RWPE2 (cell line): ENCODE results near the gene PIP5KL1.

Experiments
- ATAC-seq: fragments of 200-7000 bp; cut with Tn5 transposase; 3 replicates; pipeline ENCODE4 v1.9.1; 2021; ENCODE audit warnings: low read depth
- DNase-seq: peaks from one replicate; pipeline ENCODE4 v3.0.0-alpha.2; 2020; ENCODE audit warnings: low spot score
- H3K27ac ChIP-seq: fragments of 450-650 bp; 2 replicates; pipeline ENCODE4 v1.5.1; 2017; ENCODE audit warnings: mild to moderate bottlenecking; ENCODE audit not compliant: poor library complexity, severe bottlenecking
- H3K27me3 ChIP-seq: fragments of 250-450 bp; sonication (Bioruptor Pico); 2 replicates; pipeline ENCODE4 v1.5.1; 2021; ENCODE audit warnings: mild to moderate bottlenecking, moderate library complexity; ENCODE audit not compliant: insufficient read depth, poor library complexity, severe bottlenecking
- H3K36me3 ChIP-seq: fragments of 250-450 bp; sonication (Bioruptor Pico); 2 replicates; pipeline ENCODE4 v1.5.1; 2020; ENCODE audit warnings: low read depth, mild to moderate bottlenecking, moderate library complexity
- H3K4me1 ChIP-seq: fragments of 250-450 bp; sonication (Bioruptor Pico); 2 replicates; pipeline ENCODE4 v1.5.1; 2021; ENCODE audit warnings: mild to moderate bottlenecking, moderate library complexity; ENCODE audit not compliant: insufficient read depth, poor library complexity, severe bottlenecking
- H3K4me3 ChIP-seq: fragments of 250-450 bp; sonication (Bioruptor Pico); 2 replicates; pipeline ENCODE4 v1.5.1; 2021; ENCODE audit warnings: mild to moderate bottlenecking, moderate library complexity; ENCODE audit not compliant: severe bottlenecking
- H3K9me3 ChIP-seq: fragments of 250-450 bp; sonication (Bioruptor Pico); 2 replicates; pipeline ENCODE4 v1.5.1; 2021; ENCODE audit warnings: mild to moderate bottlenecking, moderate library complexity; ENCODE audit not compliant: severe bottlenecking
- TF ChIP-seq, protein P1 (sequence below): fragments of 450-650 bp; IDR thresholded peaks from one replicate; pipeline ENCODE4 v1.5.1; 2017; ENCODE audit warnings: mild to moderate bottlenecking, moderate library complexity; ENCODE audit not compliant: poor library complexity, severe bottlenecking

The PIP5KL1 gene

DNA sequence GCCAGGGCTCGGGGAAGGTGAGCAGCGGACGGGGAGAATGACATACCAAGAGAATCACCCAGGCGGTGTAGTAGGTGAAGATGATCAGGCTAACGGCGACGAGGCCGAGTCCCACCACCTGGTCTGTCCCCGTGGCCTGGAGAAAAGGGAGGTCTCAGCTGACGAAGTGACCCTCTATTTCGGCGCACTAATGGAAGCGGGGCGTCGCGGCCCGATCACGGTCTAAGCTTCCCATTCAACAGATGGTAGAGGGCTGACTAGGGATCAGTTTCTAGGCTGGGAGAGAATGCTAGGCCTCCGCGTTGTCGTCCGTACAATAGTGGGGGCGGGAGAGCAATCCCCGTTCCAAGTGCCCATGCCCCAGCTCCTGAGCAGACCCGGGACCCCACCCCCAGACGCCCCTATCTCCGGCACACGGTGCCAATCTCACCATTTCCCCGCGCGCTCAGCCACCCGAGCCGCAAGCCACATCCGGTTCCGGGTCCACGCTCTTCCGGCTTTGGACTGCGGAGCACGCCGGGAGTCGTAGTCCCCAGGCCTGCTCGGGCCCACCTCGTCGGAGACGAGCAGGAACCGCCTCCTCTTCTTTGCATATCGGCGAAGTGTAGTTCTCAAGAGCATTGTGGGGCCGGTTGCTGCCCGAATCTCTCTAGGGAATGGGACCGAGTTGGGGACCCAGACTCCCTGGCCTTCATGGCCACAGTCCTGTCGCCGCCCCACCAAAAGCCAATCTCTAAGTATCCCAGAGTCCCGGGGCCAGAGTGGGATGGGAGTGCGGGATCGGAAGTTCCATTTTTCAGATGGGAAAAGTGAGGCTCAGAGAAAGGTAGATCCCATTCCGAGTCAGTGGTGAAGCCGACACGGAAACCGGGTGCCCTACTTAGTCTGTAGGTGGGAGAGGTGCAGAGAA lies 7.1 kb upstream of the PIP5KL1 start, which contains the start of gene DPM2:
DPM2 (minus strand) TSS at position 467 of the 910 bp plus-strand sequence; CDS start at position 433, 34 bp downstream.
- Histone ChIP-seq H3K4me1 (peaks cover 6% of the 10 kb centered on the region), H3K27me3 (no peaks in the 10 kb centered on the region), H3K27ac (peak within 1 kb of the TSS; percentile 22), H3K36me3 (no peaks in the 10 kb centered on the region), H3K9me3 (no peaks in the 10 kb centered on the region), H3K4me3 (peak within 1 kb of the TSS; percentile 62)
- DNase-seq = no peak
- TF ChIP-seq, protein P1, sequence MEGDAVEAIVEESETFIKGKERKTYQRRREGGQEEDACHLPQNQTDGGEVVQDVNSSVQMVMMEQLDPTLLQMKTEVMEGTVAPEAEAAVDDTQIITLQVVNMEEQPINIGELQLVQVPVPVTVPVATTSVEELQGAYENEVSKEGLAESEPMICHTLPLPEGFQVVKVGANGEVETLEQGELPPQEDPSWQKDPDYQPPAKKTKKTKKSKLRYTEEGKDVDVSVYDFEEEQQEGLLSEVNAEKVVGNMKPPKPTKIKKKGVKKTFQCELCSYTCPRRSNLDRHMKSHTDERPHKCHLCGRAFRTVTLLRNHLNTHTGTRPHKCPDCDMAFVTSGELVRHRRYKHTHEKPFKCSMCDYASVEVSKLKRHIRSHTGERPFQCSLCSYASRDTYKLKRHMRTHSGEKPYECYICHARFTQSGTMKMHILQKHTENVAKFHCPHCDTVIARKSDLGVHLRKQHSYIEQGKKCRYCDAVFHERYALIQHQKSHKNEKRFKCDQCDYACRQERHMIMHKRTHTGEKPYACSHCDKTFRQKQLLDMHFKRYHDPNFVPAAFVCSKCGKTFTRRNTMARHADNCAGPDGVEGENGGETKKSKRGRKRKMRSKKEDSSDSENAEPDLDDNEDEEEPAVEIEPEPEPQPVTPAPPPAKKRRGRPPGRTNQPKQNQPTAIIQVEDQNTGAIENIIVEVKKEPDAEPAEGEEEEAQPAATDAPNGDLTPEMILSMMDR = no peak
- ATAC-seq = peak; percentile 92

DNA sequence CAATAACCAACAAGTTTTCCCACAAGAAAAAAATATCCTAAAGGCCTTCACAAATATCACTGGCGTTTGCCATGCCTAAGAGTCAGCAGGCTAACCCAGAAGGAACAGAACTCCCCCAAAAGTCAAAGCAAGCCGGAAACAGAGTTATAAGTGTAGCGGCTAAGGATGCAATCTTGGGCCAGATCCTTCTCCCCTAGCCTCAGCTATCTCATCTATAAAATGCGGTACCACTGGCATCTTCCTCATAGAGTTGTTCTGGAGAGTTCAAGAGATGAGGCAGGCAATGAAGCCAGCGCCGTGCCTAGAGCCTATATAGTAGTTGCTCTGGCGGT lies 6.4 kb upstream of the PIP5KL1 start:
- no peaks in the 10 kb centered on the region for H3K9me3 ChIP-seq
- H3K27ac ChIP-seq = peak overlapping the region; percentile 22
- peak overlapping the region; percentile 62 for H3K4me3 ChIP-seq
- no peaks in the 10 kb centered on the region for H3K36me3 ChIP-seq
- DNase-seq (no peak), ATAC-seq (no peak; the same call in 2 of the 3 replicates)
- H3K27me3 ChIP-seq = no peaks in the 10 kb centered on the region
- H3K4me1 ChIP-seq = peaks cover 6% of the 10 kb centered on the region
- TF ChIP-seq, protein P1 = no peak

DNA sequence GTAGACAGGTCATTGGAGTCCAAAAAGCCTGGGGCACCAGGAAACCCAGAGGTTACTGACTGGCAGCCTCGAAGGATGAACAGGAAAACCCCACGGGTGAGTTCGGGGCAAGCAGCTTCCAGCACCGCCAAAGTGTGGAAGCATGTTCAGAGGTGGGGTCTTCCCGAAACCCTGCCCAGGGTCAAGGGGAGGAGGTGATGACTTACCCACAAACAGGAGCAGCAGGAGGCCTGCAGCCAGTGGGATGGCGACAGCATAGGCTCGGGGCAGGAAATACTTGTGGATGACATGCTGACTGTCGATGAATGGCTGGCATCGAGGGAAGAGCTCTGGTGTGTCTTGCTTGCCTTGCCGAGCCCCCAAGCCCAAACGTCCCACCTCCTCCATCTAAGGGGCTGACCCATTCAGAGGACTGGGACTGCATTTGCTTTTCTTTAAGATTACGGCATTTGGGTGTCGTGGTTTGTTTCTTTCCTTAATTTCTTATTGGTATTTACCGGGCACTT lies 5.8 kb upstream of the PIP5KL1 start:
- peaks cover 8% of the 10 kb centered on the region for H3K4me1 ChIP-seq
- H3K27me3 ChIP-seq = no peaks in the 10 kb centered on the region
- H3K4me3 ChIP-seq = peak overlapping the region; percentile 62
- no peaks in the 10 kb centered on the region for H3K36me3 ChIP-seq
- no peak for DNase-seq
- no peaks in the 10 kb centered on the region for H3K9me3 ChIP-seq
- H3K27ac ChIP-seq = no peak overlapping the region
- ATAC-seq = no peak
- TF ChIP-seq, protein P1 = no peak

DNA sequence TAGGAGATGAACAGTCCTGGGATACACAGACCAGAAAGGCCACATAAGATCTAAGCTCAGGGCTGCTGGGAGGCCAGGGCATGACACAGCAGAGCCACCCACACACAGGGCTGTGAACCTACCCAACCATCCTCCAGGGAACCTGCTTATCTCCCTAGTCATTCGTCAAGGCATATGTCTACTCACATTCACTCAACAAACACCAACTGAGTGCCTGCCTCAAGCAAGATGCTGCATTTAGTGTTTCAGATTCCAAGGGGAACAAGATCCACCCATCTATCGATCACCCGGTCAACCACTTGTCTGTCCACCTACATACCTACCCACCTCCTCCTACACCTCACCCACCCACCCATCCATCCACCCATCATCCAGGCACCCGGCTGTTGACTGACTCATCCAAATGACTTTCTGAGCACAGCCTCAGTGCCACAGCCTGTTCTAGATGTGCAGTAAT lies 5.2 kb upstream of the PIP5KL1 start:
- TF ChIP-seq, protein P1 = no peak

More for the DNA sequence above, 5.2 kb upstream of the PIP5KL1 start:
- Histone ChIP-seq H3K27ac (no peak overlapping the region), H3K4me3 (no peak overlapping the region), H3K9me3 (no peaks in the 10 kb centered on the region), H3K4me1 (peaks cover 13% of the 10 kb centered on the region), H3K36me3 (no peaks in the 10 kb centered on the region), H3K27me3 (no peaks in the 10 kb centered on the region)
- ATAC-seq (no peak), DNase-seq (no peak)
